ENCODE data around the gene MRPS35. TPM values are rescaled to one million over a fixed set of nuclear protein-coding genes. Genes with fewer than 3 reads are reported as not detected.

Gene MRPS35
- total RNA-seq, 1 experiment from 2014 or later = 98.7 TPM

DNA sequence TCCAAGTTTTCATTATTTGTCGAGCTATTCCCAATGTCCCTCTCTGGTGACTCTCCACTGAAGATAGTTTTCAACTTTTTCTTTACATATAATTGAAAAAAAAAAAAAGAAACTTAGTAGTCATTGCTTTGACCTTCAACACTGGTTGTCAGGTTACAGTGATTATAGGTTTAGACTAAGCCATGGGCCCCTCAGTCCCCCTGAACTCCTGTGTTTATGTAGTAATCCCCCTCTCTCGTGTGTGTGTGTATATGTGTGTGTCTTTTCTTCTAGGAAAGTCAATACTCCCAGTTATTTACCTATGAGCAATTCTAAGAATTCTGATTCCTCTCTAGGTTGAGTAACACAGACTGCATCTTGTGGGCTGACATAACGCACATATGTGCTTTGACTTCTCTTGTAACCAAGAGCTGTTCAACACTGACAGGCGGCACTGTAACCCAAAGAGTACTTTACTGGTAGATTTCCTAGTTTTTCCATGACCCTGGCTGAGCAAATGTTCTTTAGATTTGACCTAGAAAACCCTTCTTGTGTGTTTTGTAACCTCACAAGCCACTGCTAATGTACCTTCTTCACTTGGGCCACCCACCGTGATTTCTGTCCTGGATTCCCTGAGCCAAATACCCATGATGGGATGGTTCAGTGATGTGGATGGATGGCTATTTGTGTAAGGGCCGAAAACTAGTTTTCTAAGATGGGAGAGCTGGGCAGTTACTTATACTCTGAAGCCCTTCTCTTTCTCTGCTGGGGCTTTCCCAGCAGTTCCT, 84.4 kb downstream of the MRPS35 start:
- H3K36me3 ChIP-seq = peaks cover 75% of the 10 kb centered on the region

GRCh38 chr12:27796128-27796527, 85.5 kb downstream of the MRPS35 start:
- Histone ChIP-seq H3K4me3 (no peak overlapping the region), H3K27me3 (replicated peaks) (no peaks in the 10 kb centered on the region), H3K9me3 (replicated peaks) (no peaks in the 10 kb centered on the region), H3K36me3 (peaks cover 68% of the 10 kb centered on the region), H3K27ac (no peak overlapping the region; the same call in 1 of the 2 replicates), H3K4me1 (replicated peaks) (peaks cover 31% of the 10 kb centered on the region)
- DNase-seq (ENCODE audit: low read depth in 1 of 2, low spot score in 2 of 2) = peak in 1 of 2 experiments; percentile 24

More for the DNA sequence above, 84.4 kb downstream of the MRPS35 start:
- H3K4me3 ChIP-seq = no peak overlapping the region
- peak in 1 of 2 experiments; percentile 43 for DNase-seq (ENCODE audit: low read depth in 1 of 2, low spot score in 2 of 2)
- peaks cover 31% of the 10 kb centered on the region for H3K4me1 ChIP-seq (replicated peaks)
- no peaks in the 10 kb centered on the region for H3K9me3 ChIP-seq (replicated peaks)
- H3K27me3 ChIP-seq (replicated peaks) = no peaks in the 10 kb centered on the region
- H3K27ac ChIP-seq = peak overlapping the region; percentile 33; the same call in 1 of the 2 replicates

DNA sequence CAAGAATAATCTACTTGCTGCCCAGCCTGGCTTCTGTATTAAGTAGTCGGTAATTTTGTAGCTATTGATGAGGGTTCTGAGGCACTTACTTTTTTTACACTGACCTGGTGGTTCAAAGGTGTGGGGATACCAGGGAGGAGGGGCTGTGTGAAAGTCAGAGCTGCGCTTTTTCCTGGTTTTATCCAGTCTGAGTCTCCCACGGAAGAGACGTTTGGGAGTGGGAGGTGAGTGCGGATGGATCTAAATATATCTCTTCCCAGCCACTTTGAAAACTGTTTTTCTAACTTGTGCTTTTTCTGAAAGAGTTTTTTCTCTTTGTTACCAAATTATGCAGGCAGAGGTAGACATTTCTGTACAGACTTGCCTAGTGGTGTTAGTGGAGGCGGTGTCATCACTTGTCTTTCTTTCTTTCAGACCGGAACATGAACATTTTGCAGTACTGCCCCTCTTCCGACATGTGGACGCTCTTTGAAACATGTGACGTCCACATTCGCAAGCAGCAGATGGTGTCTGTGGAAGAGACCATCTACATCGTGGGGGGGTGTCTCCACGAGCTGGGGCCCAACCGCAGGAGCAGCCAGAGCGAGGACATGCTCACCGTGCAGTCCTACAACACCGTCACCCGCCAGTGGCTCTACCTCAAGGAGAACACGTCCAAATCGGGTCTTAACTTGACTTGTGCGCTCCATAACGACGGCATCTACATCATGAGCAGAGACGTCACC, 86.8 kb downstream of the MRPS35 start:
- DNase-seq (ENCODE audit: low read depth in 1 of 2, low spot score in 2 of 2) = no peak
- Histone ChIP-seq H3K9me3 (replicated peaks) (no peaks in the 10 kb centered on the region), H3K36me3 (peaks cover 61% of the 10 kb centered on the region), H3K27ac (no peak overlapping the region), H3K27me3 (replicated peaks) (no peaks in the 10 kb centered on the region), H3K4me3 (no peak overlapping the region), H3K4me1 (replicated peaks) (peaks cover 32% of the 10 kb centered on the region)

DNA sequence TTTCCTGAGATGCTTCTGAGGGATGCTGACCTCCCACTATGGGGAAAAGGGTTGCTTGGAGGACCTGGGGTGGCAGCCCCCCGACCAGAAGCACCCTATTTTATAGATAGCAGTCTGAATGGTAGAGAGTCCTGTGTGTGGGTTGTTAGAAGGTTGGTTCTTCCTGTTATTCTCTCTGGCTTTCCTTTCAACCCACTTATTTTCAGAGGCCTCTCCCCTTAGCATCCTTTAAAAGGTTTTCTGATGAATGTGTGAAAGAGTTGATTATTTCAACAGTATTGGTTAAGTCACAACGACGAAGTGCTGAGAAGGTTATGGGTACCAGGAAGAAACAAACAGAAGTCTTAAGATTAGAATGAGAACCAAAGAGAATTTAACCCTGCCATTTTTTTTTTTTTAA, 90.2 kb downstream of the MRPS35 start:
- no peak overlapping the region for H3K27ac ChIP-seq
- no peak overlapping the region for H3K4me3 ChIP-seq
- H3K4me1 ChIP-seq (replicated peaks) = peaks cover 17% of the 10 kb centered on the region
- DNase-seq (ENCODE audit: low read depth in 1 of 2, low spot score in 2 of 2) = no peak
- no peaks in the 10 kb centered on the region for H3K27me3 ChIP-seq (replicated peaks)
- peaks cover 34% of the 10 kb centered on the region for H3K36me3 ChIP-seq
- H3K9me3 ChIP-seq (replicated peaks) = no peaks in the 10 kb centered on the region

DNA sequence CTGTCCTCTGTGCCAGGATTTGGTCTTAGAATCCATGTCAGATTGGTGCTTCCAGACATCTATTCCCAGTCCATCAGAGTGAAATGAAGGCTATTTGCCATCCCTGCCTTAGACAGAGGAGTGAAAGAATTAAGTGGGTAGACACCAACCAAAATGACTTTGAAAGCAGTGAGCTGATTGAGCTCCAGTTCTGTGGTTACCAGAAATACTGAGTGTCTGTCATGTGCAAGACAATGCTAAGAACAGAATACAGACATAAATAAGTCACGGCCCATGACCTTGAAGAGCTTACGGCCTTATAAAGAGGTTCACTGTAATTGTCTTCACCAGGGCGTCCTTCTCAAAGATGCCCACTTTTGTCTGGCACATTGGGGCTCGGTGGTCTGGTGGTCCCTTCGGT, 91.0 kb downstream of the MRPS35 start:
- no peak overlapping the region for H3K4me3 ChIP-seq
- no peaks in the 10 kb centered on the region for H3K27me3 ChIP-seq (replicated peaks)
- no peaks in the 10 kb centered on the region for H3K9me3 ChIP-seq (replicated peaks)
- peaks cover 9% of the 10 kb centered on the region for H3K4me1 ChIP-seq (replicated peaks)
- DNase-seq (ENCODE audit: low read depth in 1 of 2, low spot score in 2 of 2) = no peak
- H3K36me3 ChIP-seq = peaks cover 31% of the 10 kb centered on the region
- no peak overlapping the region for H3K27ac ChIP-seq

GRCh38 chr12:27802511-27802910, 91.9 kb downstream of the MRPS35 start:
- H3K4me3 ChIP-seq = no peak overlapping the region
- H3K27ac ChIP-seq = no peak overlapping the region
- H3K4me1 ChIP-seq (replicated peaks) = peaks cover 11% of the 10 kb centered on the region; the same call in 1 of the 2 replicates
- peaks cover 22% of the 10 kb centered on the region for H3K36me3 ChIP-seq
- no peaks in the 10 kb centered on the region for H3K27me3 ChIP-seq (replicated peaks)
- no peaks in the 10 kb centered on the region for H3K9me3 ChIP-seq (replicated peaks)
- DNase-seq (ENCODE audit: low read depth in 1 of 2, low spot score in 2 of 2) = no peak

DNA sequence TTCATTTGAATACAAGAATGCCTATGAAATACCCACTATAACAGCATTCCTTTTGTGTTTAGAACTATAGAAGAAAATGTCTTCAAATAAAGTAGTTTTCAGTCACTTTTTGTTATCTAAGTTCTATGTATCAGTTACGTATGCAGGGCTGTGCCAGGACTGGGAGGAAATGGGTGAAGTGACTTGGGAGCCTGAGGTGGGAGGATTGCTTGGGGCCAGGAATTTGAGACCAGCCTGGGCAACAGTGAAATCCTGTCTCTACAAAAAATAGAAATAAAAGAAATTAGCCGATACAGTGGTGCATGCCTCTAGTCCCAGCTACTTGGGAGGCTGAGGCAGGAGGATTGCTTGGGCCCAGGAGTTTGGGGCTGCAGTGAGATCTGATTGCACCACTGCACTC, 92.3 kb downstream of the MRPS35 start:
- Histone ChIP-seq H3K27ac (no peak overlapping the region), H3K9me3 (replicated peaks) (no peaks in the 10 kb centered on the region), H3K36me3 (peaks cover 18% of the 10 kb centered on the region), H3K4me1 (replicated peaks) (peaks cover 11% of the 10 kb centered on the region; the same call in 1 of the 2 replicates), H3K27me3 (replicated peaks) (no peaks in the 10 kb centered on the region), H3K4me3 (no peak overlapping the region)
- DNase-seq (ENCODE audit: low read depth in 1 of 2, low spot score in 2 of 2) = no peak

GRCh38 chr12:27805238-27805637, 94.6 kb downstream of the MRPS35 start:
- 0 out of 2 replicates have a peak, but pooled peaks cover 4% of the 10 kb centered on the region for H3K36me3 ChIP-seq
- no peak for DNase-seq (ENCODE audit: low read depth in 1 of 2, low spot score in 2 of 2)
- H3K27ac ChIP-seq = no peak overlapping the region
- H3K4me1 ChIP-seq (replicated peaks) = peaks cover 11% of the 10 kb centered on the region; the same call in 1 of the 2 replicates
- H3K27me3 ChIP-seq (replicated peaks) = no peaks in the 10 kb centered on the region
- H3K4me3 ChIP-seq = no peak overlapping the region
- H3K9me3 ChIP-seq (replicated peaks) = no peaks in the 10 kb centered on the region

Other genes starting within 250 kb of the MRPS35 start
- gene PPFIBP1, start 186.6 kb upstream of the MRPS35 start, total RNA-seq (2014; rRNA removed; shearing (Covaris generic)) = 52.9 and 86.9 TPM in 2 replicates
- 0.94 and 1.1 TPM in 2 replicates for gene REP15, start 14.4 kb upstream of the MRPS35 start, total RNA-seq (2014; rRNA removed; shearing (Covaris generic))
- 21.1 and 25.4 TPM in 2 replicates for gene KLHL42, start 69.4 kb downstream of the MRPS35 start, total RNA-seq (2014; rRNA removed; shearing (Covaris generic))
- not detected in 2 replicates for gene MANSC4, start 69.4 kb downstream of the MRPS35 start, total RNA-seq (2014; rRNA removed; shearing (Covaris generic))